Smooth muscle cell of the brain vasculature (primary cell): Measurements from ENCODE around the gene UCHL1.

ENCODE experiments used
- DNase-seq: peaks from one replicate; pipeline ENCODE4 v3.0.0-alpha.2; 2012; ENCODE audit warnings: low read depth, low spot score

UCHL1 gene

GRCh38 chr4:41256740-41257256, at the start of gene UCHL1:
Gene UCHL1 (plus strand): TSS chr4:41256928. CDS start chr4:41256977, 49 bp downstream.
- peak; percentile 45 for DNase-seq

- no peak for DNase-seq
Measured at GRCh38 chr4:41207291-41207831, 49.4 kb upstream of the UCHL1 start.

- no peak for DNase-seq
Measured at GRCh38 chr4:41209187-41209586, 47.5 kb upstream of the UCHL1 start.

- DNase-seq, result no peak
Measured at GRCh38 chr4:41209901-41210300, 46.8 kb upstream of the UCHL1 start.

- no peak for DNase-seq
Measured at GRCh38 chr4:41211951-41212615, 44.6 kb upstream of the UCHL1 start.

- DNase-seq, result peak; percentile 32
Measured at GRCh38 chr4:41212616-41213203, 44.0 kb upstream of the UCHL1 start.

GRCh38 chr4:41213625-41214135, 43.0 kb upstream of the UCHL1 start:
- no peak for DNase-seq

- peak; percentile 95 for DNase-seq
Measured at GRCh38 chr4:41214136-41214824, 42.4 kb upstream of the UCHL1 start, which contains the start of gene APBB2. Gene APBB2 (minus strand): TSS chr4:41214542. CDS start chr4:41033254, 181,288 bp downstream.

- no peak for DNase-seq
Measured at GRCh38 chr4:41214825-41215146, 41.9 kb upstream of the UCHL1 start.

- DNase-seq, result no peak
Measured at GRCh38 chr4:41215155-41215554, 41.6 kb upstream of the UCHL1 start.

GRCh38 chr4:41215969-41216293, 40.8 kb upstream of the UCHL1 start:
- no peak for DNase-seq

- DNase-seq, result peak; percentile 45
Measured at GRCh38 chr4:41216294-41217019, 40.3 kb upstream of the UCHL1 start.

GRCh38 chr4:41217020-41217333, 39.8 kb upstream of the UCHL1 start:
- DNase-seq, result no peak

GRCh38 chr4:41217374-41217773, 39.4 kb upstream of the UCHL1 start:
- DNase-seq, result no peak

- DNase-seq, result no peak
Measured at GRCh38 chr4:41218703-41219102, 38.0 kb upstream of the UCHL1 start.

GRCh38 chr4:41219421-41219950, 37.2 kb upstream of the UCHL1 start:
- no peak for DNase-seq

- no peak for DNase-seq
Measured at GRCh38 chr4:41221850-41222645, 34.7 kb upstream of the UCHL1 start.

GRCh38 chr4:41227902-41228301, 28.8 kb upstream of the UCHL1 start:
- DNase-seq, result no peak

- no peak for DNase-seq
Measured at GRCh38 chr4:41232406-41232805, 24.3 kb upstream of the UCHL1 start.

- DNase-seq, result no peak
Measured at GRCh38 chr4:41232856-41233255, 23.9 kb upstream of the UCHL1 start.

GRCh38 chr4:41236032-41236431, 20.7 kb upstream of the UCHL1 start:
- no peak for DNase-seq
